ENCODE data around the gene LETM1.

DNA sequence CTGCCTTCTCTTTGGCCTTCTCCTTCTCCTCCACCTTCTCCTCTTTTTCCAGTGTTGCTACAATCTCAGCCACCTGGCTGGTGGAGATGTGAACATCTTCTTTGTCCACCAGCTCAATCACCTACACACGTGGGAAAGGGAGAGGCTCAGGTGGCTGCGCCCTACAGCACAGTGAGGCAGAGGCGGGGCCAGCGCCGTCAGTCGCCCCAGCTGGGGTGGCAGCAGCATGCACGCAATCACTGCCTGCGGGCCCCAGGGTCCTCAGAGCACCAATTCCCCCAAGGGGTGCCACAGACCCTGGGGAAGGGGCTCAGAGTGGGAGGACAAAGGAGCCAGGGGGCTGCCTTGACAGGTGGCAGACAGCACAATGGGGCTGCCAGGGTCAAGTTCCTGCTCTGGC is 41.5 kb downstream of the LETM1 start:
- TF ChIP-seq, protein P1, sequence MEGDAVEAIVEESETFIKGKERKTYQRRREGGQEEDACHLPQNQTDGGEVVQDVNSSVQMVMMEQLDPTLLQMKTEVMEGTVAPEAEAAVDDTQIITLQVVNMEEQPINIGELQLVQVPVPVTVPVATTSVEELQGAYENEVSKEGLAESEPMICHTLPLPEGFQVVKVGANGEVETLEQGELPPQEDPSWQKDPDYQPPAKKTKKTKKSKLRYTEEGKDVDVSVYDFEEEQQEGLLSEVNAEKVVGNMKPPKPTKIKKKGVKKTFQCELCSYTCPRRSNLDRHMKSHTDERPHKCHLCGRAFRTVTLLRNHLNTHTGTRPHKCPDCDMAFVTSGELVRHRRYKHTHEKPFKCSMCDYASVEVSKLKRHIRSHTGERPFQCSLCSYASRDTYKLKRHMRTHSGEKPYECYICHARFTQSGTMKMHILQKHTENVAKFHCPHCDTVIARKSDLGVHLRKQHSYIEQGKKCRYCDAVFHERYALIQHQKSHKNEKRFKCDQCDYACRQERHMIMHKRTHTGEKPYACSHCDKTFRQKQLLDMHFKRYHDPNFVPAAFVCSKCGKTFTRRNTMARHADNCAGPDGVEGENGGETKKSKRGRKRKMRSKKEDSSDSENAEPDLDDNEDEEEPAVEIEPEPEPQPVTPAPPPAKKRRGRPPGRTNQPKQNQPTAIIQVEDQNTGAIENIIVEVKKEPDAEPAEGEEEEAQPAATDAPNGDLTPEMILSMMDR (IDR thresholded peaks at IDR 0.05) = no peak
- TF ChIP-seq POLR2A (IDR thresholded peaks at IDR 0.05) = no peak

Data from prostate gland (tissue), 2 donors.